DMS 273 treated with DMSO at 0.1 percent for 48 hours (cell line): Measurements from ENCODE around the gene SREBF1.
A peak's percentile ranks its signal among the peaks of the same experiment; 100 is the strongest.

Experiments used
- DNase-seq: peaks from one replicate; lab custom pipeline; 2025; lab: John Stamatoyannopoulos, UW

SREBF1 gene

GRCh38 chr17:17794382-17794781 is 42.4 kb downstream of the SREBF1 start:
- DNase-seq, result no peak

DNA sequence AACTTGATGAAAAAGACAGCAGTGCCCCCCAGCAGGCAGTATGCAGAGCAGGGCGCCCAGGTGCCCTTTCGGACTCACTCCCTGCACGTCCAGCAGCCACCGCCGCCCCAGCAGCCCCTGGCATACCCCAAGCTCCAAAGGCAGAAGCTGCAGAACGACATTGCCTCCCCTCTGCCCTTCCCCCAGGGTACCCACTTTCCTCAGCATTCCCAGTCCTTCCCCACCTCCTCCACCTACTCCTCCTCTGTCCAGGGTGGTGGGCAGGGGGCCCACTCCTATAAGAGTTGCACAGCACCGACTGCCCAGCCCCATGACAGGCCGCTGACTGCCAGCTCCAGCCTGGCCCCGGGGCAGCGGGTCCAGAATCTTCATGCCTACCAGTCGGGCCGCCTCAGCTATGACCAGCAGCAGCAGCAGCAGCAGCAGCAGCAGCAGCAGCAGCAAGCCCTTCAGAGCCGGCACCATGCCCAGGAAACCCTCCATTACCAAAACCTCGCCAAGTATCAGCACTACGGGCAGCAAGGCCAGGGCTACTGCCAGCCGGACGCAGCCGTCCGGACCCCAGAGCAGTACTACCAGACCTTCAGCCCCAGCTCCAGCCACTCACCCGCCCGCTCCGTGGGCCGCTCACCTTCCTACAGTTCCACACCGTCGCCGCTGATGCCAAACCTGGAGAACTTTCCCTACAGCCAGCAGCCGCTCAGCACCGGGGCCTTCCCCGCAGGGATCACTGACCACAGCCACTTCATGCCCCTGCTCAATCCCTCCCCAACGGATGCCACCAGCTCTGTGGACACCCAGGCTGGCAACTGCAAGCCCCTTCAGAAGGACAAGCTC is 43.2 kb downstream of the SREBF1 start:
- no peak for DNase-seq

DNA sequence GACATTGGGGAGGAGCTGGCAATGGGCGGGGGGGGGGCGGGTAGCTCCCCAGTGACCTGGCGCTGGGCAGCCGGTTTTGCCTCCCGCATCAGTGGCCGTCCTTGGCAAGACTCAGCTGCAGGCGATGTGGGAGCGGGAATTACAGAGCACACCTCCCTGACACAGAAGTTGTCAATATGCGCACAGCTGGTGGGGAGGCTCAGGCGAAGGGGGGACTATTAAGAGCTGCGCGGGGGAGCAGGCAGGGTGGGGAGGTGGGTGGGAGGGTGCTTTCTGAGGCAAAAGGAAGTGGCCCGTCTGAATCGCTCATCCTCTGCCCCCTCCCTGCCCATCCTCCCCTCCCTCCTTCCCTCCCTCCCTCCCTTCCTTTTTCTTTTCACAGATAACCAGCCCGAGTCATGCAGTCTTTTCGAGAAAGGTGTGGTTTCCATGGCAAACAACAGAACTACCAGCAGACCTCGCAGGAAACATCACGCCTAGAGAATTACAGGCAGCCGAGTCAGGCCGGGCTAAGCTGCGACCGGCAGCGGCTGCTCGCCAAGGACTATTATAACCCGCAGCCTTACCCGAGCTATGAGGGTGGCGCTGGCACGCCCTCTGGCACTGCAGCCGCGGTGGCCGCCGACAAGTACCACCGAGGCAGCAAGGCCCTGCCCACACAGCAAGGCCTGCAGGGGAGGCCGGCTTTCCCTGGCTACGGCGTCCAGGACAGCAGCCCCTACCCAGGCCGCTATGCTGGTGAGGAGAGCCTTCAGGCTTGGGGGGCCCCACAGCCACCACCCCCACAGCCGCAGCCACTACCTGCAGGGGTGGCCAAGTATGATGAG is 44.0 kb downstream of the SREBF1 start:
- no peak for DNase-seq

GRCh38 chr17:17792037-17792550 is 44.7 kb downstream of the SREBF1 start:
- DNase-seq, result no peak

DNA sequence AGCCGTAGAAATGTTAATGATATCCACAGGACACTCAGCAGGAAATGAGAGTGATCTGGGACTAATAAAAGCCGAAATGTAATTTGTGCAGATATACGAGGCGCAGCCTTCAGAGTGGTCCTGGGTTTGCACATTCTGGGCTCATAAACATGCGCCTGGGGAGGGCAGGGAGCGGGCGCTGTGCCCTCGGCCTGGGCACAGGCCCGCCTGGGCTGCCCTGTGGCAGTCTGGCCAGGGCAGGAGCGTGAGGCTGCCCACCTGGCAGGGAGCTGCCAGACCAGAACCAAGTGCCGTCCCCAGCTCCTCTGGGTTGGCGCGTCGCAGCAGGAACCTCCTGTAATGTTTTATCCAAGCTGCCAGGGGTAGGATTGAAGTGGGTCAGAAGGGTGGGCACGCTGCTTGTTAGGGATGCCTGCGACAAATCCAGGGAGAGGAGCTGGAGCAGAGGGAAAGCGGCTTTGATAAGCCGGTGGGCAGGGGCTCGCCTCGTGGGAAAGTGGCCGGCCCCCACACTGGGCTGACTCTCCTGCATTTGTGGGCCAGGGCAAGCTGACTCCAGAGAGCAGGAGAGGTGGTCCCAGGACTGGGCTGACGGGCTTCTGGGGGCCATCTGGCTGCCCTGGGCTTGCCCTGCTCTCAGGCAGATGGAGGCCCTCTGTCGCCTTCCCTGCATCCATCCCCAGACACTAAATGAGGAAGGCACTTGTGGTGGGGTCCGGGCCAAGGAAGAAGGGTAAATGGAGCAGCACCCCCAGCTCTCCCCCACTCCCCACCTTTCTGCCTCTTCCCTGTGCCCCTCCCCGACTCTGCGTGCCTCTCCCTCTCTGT is 45.9 kb downstream of the SREBF1 start:
- DNase-seq, result no peak

DNA sequence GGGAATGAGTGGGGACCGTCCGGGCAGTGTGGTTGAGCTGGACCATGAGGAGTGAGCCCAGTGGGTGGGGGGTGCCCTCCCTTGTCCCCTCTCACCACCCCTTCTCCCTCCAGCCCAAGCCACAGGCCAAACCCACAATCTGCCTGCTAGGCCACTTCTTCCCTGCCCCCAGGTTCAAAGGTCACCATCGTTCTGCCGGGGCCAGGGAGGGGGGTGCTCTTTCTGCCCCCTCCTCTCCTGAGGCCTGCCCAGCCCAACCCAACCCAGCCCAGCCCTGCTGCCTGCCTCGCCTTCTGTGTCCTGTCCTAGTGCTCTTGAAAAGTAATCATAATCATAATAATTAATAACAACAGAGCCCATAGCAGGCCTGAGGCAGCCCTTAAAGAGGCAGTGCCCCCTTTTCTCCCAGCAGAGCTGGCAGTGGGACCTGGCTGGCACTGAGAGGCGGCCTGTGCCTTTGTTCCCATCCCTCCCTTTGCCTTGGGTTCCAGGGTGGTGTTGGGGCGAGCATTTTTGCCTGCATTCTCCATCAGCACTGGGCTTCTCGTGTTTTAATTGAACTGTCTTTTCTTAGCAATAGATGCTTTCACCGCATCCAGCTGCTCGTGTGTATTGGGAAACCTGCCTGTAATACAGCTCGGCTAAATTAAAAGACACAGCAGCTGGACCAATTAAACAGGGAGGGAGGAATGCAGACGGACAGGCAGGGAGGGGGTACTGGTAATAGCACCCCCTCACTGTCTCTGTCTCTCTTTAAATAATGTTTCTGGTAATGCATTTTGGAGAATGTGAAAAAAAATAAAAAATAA is 46.8 kb downstream of the SREBF1 start:
- no peak for DNase-seq

- no peak for DNase-seq
These were observed 47.4 kb downstream of the SREBF1 start for GRCh38 chr17:17789410-17789809.

- no peak for DNase-seq
These were observed 47.8 kb downstream of the SREBF1 start for GRCh38 chr17:17788967-17789366.

GRCh38 chr17:17787568-17787967 is 49.2 kb downstream of the SREBF1 start:
- no peak for DNase-seq

GRCh38 chr17:17786998-17787397 is 49.8 kb downstream of the SREBF1 start:
- no peak for DNase-seq

- DNase-seq, result no peak
These were observed 51.4 kb downstream of the SREBF1 start for GRCh38 chr17:17785407-17785806.

DNA sequence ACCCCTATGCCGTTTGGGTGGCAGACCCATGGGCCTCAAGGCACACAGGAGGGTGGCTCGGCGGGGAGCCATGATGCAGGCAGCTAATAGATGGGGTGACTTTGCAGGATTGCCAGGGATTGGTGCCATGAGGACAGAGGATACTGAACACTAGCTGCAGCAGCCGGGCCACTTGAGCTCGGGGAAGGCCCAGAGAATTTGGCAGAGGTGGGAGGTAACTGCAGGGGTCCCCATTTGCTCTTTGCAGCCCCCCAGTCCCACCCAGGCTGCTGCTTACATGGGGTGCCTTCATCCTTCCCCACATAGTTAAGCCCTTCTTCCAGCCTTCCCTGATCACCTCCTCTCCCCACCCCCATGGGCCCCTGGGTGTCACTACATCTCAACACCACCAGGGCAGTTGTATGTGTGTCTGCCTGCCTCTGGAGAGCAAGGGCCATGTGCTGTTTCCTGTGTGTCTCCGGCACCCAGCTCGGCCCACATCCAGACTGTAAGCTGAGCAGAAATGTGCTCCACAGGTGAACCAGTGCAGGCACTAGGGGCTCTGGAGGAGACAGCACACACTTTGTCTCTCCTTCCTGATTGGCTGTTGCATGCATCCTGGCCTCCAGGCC is 52.0 kb downstream of the SREBF1 start:
- no peak for DNase-seq

DNA sequence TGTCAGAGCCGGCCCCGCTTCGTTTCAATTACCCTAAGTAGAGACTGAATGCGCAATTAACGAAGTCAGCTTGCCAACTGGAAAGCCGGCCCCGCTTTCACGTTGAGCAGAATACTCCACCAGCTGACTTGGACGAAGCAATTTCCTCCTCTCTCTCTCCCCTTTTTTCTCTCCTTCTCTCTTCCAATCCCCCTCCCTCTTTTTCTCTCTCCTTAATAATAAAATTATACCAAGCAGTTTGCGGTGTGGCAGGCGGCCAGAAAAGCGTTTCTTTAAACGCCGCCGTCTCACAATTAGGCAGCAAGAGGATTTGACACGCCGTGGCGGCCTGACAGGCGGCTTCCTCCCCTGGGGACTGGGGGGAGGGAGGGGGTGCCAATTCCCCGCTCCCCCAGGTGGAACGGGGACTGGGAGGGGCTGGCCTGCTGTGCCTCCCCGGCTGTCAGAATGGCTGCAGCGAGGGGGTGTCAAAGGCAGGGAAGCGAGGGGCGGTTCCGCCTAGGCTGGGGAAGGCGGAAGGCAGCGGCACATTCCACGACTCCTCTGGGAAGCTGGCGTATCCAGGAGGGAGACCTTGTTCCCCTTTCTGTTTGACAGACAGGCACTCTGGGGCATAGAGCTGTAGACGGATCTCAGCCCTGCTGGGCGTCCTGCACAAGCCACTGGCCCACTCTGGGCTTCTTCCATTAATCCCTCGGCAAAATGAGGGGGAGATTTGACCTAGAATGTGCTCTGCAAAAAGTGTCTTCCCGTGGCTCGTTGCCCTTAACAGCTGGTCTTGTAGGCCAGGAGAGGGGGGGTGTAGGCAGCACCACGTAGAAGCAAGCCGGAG is 52.7 kb downstream of the SREBF1 start:
- peak; percentile 76 for DNase-seq

- peak; percentile 70 for DNase-seq
These were observed 53.5 kb downstream of the SREBF1 start for GRCh38 chr17:17783116-17783824.

- no peak for DNase-seq
These were observed 54.2 kb downstream of the SREBF1 start for GRCh38 chr17:17782523-17783115.

- peak; percentile 46 for DNase-seq
These were observed 54.9 kb downstream of the SREBF1 start for GRCh38 chr17:17781591-17782496.

DNA sequence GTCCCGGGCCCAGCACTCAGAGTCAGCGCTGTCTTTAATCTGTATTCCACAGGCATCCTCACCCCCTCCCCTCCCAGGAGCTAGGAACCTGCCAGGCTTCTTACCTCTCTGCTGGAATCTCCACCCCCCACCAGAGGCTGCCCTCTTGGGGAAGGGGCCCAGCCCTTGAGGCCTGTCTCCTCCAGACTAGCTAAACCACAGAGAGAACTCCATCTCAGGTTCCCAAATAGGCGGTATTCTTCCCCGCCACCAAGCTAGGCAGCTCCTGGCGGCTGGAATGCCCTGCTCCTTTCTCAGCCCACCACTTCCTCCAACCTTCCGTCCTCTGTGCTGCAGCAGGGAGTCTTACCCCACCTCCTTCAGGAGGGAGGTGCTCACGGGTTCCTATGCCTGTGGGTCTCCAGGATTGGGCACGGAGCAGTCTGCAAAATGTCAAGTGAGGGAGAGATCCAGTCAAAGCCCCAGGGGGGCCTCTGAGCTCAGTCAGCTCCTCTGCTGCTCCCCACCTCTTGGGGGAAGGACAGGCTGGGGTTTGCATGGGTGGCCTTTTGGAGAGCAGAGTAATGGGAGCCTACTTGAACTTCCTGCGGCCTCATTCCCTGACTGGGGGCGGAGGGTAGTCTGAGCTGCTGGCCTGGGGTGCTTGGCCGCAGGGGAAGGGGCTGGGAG is 55.7 kb downstream of the SREBF1 start:
- peak; percentile 42 for DNase-seq
